Activated T-cell treated with anti-CD3 and anti-CD28 coated beads, Interleukin-2, amount 50 U/mL, for 24 hours (primary cell): Measurements from ENCODE around the gene CENPO.
"Not testable (repeated sequence)": the region's sequence is repeated elsewhere in the genome, so short reads cannot be mapped to it uniquely, and the experiment has no call there.

Experiments
- DNase-seq: peaks from one replicate; pipeline ENCODE4 v3.0.0-alpha.2; 2020
- H3K27ac Mint-ChIP-seq: 2 replicates; pipeline ENCODE4 v1.8.0; 2020; ENCODE audit warnings: mild to moderate bottlenecking, mixed read lengths
- H3K27me3 Mint-ChIP-seq: 2 replicates; pipeline ENCODE4 v1.8.0; 2020; ENCODE audit warnings: mixed read lengths
- H3K36me3 Mint-ChIP-seq: 2 replicates; pipeline ENCODE4 v1.8.0; 2020; ENCODE audit warnings: low read depth, mixed read lengths
- H3K4me1 Mint-ChIP-seq: 2 replicates; pipeline ENCODE4 v1.8.0; 2020; ENCODE audit warnings: low read depth, mixed read lengths
- H3K4me3 Mint-ChIP-seq: 2 replicates; pipeline ENCODE4 v1.8.0; 2020; ENCODE audit warnings: mild to moderate bottlenecking, moderate library complexity, mixed read lengths
- H3K9me3 Mint-ChIP-seq: 2 replicates; pipeline ENCODE4 v1.8.0; 2020; ENCODE audit warnings: mixed read lengths

Gene CENPO

DNA sequence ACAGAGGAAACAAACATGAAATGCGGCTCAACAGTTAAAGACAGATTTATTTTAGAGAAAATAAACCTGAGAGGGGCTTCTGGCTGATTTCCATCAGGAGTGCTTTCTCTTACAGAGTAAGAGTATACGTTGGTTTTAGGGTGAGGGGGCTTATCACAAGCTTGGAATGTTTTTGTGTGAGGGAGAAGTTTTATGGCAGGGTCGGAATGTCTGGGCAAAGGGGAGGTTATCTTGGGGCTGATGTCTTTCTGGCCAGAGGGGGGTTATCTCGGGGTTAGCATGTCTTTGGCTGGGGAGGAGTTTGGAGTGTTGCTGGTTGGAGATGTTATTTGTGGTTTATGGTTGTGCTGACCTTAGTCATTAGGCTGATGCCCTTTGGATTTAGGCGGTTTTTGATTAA lies 22.2 kb upstream of the CENPO start:
- Mint-ChIP-seq H3K4me1 (peaks cover 6% of the 10 kb centered on the region), H3K9me3 (no peaks in the 10 kb centered on the region), H3K27ac (no peak overlapping the region), H3K36me3 (peaks cover 36% of the 10 kb centered on the region), H3K4me3 (no peak overlapping the region), H3K27me3 (no peaks in the 10 kb centered on the region)
- no peak for DNase-seq

DNA sequence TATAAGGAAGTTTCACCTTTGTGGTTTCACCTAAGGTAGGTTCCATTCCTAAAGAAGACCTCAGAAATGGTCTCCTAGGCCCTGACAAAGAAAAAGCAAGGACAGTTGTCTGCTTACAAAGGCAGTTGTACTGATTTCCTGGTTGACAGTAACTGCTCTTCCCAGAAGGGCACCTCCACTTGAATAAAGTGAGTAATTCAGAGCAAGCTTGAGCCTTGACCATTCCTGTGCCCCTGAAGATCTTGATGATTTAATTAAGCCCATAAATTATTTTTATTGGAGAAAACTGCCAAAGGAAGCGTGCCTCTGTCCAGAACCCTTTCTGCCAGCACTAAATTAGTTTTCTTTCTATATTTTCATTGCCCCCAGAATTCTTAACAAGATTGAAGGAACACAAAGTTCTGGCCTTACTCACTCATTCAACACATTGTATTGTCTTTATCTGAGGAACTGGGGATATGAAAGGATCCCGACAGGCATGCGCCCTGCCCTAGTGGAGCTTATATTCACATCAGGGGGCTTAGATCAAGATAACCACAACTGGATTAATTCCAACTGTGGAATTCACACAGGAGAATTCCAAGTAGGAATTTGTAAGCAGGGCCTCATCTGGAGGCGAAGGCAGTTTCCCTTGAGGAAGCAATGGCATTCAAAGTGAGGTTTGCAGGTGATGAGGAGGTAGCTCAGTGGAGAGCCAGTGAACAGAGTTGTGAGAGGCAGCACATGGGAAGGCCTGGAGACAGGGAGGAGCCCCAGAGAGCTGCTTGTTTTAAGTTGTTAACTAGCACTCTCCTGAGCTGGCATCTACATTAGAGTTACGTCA lies 21.2 kb upstream of the CENPO start:
- Mint-ChIP-seq H3K9me3 (no peaks in the 10 kb centered on the region), H3K27ac (no peak overlapping the region), H3K36me3 (peaks cover 28% of the 10 kb centered on the region), H3K27me3 (no peaks in the 10 kb centered on the region), H3K4me3 (no peak overlapping the region), H3K4me1 (no peaks in the 10 kb centered on the region)
- no peak for DNase-seq

DNA sequence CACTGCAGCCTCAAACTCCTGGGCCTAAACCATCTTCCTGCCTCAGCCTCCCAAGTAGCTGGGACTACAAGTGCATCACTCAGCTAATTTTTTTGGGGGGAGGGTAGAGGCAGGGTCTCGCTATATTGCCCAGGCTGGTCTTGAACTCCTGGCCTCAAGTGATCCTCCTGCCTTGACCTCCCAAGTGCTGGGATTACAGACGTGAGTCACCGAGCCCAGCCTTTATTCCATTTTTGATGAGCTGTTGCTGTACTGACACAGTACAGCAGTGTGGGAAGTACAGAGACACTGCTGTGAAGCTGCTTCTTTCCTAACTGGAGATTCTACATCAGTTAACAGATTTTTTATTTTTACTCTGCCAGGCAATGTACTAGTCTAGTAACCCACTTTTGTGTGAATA lies 18.9 kb upstream of the CENPO start:
- no peaks in the 10 kb centered on the region for H3K27me3 Mint-ChIP-seq
- H3K4me3 Mint-ChIP-seq, result no peak overlapping the region
- H3K27ac Mint-ChIP-seq, result no peak overlapping the region
- DNase-seq, result no peak
- H3K36me3 Mint-ChIP-seq, result peaks cover 11% of the 10 kb centered on the region
- H3K4me1 Mint-ChIP-seq, result no peaks in the 10 kb centered on the region
- H3K9me3 Mint-ChIP-seq, result no peaks in the 10 kb centered on the region

DNA sequence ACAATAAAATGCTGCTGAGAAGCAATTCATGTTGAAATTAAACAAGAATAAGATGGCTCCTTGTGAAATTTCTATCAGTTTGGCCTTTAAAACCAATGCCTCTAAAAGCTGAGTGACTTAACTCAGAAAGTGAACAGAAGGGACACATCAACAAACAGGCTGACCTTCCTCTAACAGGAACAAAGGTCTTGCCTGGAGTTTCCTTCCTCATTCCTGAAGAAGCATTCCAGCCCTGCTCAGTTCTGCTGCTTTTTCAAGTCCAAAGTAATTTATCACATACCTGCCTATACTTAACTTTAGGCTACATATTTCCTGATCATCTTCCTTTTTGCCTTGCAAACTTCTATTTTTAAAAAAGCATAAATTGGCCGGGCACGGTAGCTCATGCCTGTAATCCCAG lies 14.1 kb upstream of the CENPO start:
- no peaks in the 10 kb centered on the region for H3K36me3 Mint-ChIP-seq
- H3K4me1 Mint-ChIP-seq, result no peaks in the 10 kb centered on the region
- H3K27ac Mint-ChIP-seq, result no peak overlapping the region
- H3K9me3 Mint-ChIP-seq, result no peaks in the 10 kb centered on the region
- peaks cover 7% of the 10 kb centered on the region for H3K27me3 Mint-ChIP-seq
- no peak overlapping the region for H3K4me3 Mint-ChIP-seq
- DNase-seq, result no peak

DNA sequence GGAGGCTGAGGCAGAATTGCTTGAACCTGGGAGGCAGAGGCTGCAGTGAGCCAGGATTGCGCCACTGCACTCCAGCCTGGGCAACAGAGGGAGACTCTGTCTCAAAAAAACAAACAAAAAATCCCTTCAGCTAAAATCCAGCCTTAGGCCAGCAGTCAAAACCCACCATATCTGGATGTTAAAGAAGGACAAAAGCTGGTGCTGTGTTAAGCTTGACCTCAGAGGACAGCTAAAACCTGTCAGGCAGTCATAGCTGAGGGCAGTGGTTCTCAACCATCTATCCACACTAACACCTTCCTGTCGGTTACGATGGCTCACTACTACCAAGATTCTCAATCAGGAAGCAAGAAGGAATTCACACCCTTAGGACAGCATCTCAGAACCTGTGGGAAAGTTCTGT lies 9.6 kb upstream of the CENPO start:
- Mint-ChIP-seq H3K4me3 (no peak overlapping the region), H3K27me3 (peaks cover 11% of the 10 kb centered on the region), H3K36me3 (no peaks in the 10 kb centered on the region), H3K9me3 (no peaks in the 10 kb centered on the region), H3K27ac (no peak overlapping the region), H3K4me1 (no peaks in the 10 kb centered on the region)
- no peak for DNase-seq

DNA sequence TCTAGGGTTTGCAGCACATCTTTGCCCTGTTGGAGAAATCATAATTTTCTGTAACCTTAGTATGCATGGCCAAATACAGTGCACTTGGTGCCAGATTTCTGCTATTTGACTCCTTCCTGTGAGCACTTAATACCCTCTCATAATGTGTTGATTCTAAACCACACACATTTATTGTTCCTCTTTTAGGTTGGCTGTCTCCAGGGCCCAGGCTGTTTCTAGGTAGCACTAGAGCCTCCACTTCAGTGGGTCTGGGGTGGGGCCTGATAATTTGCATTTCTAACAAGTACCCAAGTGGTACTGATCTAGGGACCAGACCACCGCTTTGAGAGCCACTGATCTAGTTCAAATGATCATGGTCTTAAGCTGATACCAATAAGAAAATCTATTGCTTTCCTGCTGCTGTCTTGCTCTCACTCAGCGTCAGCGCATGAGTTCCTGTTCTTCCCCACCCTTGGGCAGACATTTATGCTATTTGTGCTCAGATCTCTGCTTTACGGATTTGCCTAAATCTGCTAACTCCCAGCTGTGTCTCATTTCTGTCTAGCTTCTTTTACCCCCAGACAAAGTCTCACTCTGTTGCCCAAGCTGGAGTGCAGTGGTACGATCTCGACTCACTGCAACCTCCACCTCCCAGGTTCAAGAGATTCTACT lies 7.4 kb upstream of the CENPO start:
- H3K36me3 Mint-ChIP-seq, result peaks cover 17% of the 10 kb centered on the region
- no peaks in the 10 kb centered on the region for H3K9me3 Mint-ChIP-seq
- DNase-seq, result no peak
- H3K4me1 Mint-ChIP-seq, result no peaks in the 10 kb centered on the region
- peaks cover 9% of the 10 kb centered on the region for H3K27me3 Mint-ChIP-seq
- no peak overlapping the region for H3K27ac Mint-ChIP-seq
- no peak overlapping the region for H3K4me3 Mint-ChIP-seq

DNA sequence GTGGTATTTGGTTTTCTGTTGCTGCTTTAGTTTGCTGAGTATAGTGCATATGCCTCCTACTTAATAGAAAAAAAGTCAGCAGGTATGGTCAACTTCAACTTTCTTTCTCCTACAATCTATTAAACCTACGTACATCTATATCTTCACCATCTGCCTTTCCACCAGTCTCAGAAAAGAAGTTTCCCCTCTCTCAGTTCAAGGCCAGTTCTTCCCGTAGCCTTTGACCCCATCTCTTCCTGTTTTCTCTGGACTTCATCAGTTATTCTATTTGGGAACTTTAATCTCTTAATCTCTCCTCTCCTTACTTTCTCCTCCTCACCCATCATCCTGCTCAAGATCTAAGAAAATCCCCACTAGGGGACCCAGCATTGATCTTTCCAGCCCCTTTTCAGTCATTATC lies 5.7 kb upstream of the CENPO start:
- peaks cover 4% of the 10 kb centered on the region for H3K27me3 Mint-ChIP-seq
- H3K4me1 Mint-ChIP-seq, result peaks cover 7% of the 10 kb centered on the region
- no peak overlapping the region for H3K27ac Mint-ChIP-seq
- H3K9me3 Mint-ChIP-seq, result no peaks in the 10 kb centered on the region
- no peak overlapping the region for H3K4me3 Mint-ChIP-seq
- peaks cover 19% of the 10 kb centered on the region for H3K36me3 Mint-ChIP-seq
- DNase-seq, result no peak

DNA sequence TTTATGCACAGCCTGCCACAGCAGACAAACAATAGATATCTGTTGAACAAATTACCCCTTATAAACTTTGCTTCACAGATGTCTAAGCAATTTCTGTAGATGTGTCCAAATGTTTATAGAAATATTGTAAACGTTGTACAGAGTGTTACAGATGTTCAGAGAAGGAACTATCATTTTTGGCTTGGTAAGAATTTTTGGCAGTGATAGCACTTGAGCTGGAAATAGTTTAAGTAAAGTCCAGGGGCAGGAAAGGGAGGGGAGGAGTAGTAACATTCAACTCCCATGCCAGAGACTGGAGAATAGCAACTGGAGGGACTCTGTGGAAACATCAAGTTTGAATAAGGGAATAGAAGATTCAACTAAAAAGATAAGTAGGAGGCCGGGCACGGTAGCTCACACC lies 4.4 kb upstream of the CENPO start:
- peaks cover 8% of the 10 kb centered on the region for H3K4me1 Mint-ChIP-seq
- no peak for DNase-seq
- H3K27me3 Mint-ChIP-seq, result peaks cover 4% of the 10 kb centered on the region
- no peak overlapping the region for H3K27ac Mint-ChIP-seq
- peaks cover 31% of the 10 kb centered on the region for H3K36me3 Mint-ChIP-seq
- no peak overlapping the region for H3K4me3 Mint-ChIP-seq
- H3K9me3 Mint-ChIP-seq, result no peaks in the 10 kb centered on the region

DNA sequence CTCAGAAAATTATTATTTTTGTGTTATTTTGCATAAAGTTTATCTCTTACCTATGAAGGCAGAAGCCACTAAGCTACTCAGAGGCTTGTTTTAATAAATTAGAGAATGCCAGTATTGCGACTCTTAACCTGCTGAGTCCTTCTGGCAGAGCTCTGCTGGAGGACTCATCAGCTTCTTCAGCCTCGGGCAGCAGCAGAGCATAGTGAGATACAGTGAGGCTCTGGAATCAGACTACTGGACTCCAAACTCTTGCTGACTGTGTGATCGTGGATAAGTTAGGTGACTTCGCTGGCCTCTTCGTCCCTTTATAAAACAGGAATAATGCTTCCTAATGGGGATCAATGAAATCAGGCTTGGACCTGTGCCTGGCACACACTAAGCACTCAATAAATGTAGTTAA lies 1.8 kb upstream of the CENPO start:
- H3K4me1 Mint-ChIP-seq, result peaks cover 23% of the 10 kb centered on the region
- no peak for DNase-seq
- no peak overlapping the region for H3K27ac Mint-ChIP-seq
- no peaks in the 10 kb centered on the region for H3K9me3 Mint-ChIP-seq
- H3K36me3 Mint-ChIP-seq, result peaks cover 58% of the 10 kb centered on the region
- no peaks in the 10 kb centered on the region for H3K27me3 Mint-ChIP-seq
- H3K4me3 Mint-ChIP-seq, result no peak overlapping the region

DNA sequence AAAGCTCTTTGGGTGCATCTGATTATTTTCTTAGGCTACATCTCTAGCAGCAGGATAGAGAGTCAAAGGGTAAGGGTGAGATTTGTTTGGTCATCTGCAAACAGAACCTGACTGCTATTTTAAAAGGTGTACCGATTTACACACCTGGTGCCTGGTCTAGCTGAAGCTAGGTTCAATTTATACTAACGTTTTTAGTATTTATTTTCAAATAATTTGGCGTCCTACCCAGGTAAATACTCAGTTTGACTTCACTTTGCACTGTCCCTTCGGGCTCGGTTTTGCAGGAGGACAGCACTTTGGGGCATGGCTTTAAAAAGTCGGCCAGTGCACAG lies 717 bp upstream of the CENPO start:
- no peak for DNase-seq
- Mint-ChIP-seq H3K36me3 (peaks cover 68% of the 10 kb centered on the region), H3K27me3 (no peaks in the 10 kb centered on the region), H3K4me1 (peaks cover 33% of the 10 kb centered on the region), H3K4me3 (peak overlapping the region; percentile 98), H3K9me3 (no peaks in the 10 kb centered on the region), H3K27ac (peak overlapping the region; percentile 100)

DNA sequence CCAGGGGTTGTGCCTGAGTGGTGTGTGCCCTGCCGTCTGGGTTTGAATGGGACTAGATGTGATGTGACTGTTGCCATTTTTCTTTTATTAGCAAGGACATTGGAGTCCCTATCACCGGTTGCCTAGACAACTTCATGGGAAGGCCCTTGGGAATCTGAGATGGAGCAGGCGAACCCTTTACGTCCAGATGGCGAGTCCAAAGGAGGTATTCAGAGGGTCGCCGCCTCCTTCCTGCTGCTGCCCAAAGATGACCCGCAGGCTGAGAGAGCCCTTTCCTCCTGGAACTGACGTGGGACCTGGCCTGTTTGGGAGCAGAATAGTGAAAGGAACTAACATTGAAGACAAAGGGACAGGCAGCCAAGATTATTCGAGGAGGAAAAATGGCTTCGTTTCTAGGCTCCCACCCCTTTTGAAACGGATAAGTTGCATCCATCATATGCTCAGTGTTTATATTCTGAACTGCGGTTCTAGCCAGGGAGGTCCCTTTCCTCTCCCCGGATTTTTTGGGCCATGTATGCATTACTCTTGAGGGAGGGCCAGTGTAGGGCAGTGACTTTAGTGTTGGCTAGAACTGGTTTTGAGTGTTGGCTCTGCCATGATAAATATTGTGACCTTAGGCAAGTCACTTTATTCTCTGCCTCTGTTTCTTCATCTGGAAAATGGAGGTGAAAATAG lies 673 bp downstream of the CENPO start:
- Mint-ChIP-seq H3K4me3 (peak overlapping the region; percentile 98), H3K36me3 (peaks cover 80% of the 10 kb centered on the region), H3K9me3 (no peaks in the 10 kb centered on the region), H3K27ac (peak overlapping the region; percentile 100), H3K4me1 (peaks cover 40% of the 10 kb centered on the region), H3K27me3 (no peaks in the 10 kb centered on the region)
- no peak for DNase-seq

DNA sequence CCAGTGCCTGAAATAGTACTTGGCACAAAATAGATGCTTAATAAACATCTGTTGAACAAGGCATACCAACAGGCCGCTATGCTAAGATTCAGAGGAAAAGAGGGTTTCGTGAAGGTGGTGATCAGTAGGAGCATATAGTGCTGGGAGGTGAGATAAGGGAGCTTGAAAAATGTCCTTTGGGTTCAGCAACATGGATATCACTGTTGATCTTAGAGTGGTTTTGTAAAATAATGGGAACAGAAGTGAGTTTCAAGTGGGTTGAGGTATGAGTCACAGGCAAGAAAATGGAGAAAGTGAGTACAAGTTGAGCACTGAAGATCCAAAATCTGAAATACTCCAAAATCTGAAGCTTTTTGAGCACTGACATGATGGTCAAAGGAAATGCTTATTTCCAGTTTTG lies 4.4 kb downstream of the CENPO start:
- peaks cover 95% of the 10 kb centered on the region for H3K36me3 Mint-ChIP-seq
- DNase-seq, result no peak
- no peaks in the 10 kb centered on the region for H3K9me3 Mint-ChIP-seq
- H3K27me3 Mint-ChIP-seq, result no peaks in the 10 kb centered on the region
- peaks cover 32% of the 10 kb centered on the region for H3K4me1 Mint-ChIP-seq
- H3K27ac Mint-ChIP-seq, result no peak overlapping the region
- no peak overlapping the region for H3K4me3 Mint-ChIP-seq

DNA sequence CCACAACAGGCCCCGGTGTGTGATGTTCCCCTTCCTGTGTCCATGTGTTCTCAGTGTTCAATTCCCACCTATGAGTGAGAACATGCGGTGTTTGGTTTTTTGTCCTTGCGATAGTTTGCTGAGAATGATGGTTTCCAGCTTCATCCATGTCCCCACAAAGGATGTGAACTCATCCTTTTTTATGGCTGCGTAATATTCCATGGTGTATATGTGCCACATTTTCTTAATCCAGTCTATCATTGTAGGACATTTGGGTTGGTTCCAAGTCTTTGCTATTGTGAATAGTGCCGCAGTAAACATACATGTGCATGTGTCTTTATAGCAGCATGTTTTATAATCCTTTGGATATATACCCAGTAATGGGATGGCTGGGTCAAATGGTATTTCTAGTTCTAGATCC lies 7.3 kb downstream of the CENPO start:
- not testable (repeated sequence) for H3K4me3 Mint-ChIP-seq, DNase-seq, H3K27me3 Mint-ChIP-seq, H3K27ac Mint-ChIP-seq, H3K9me3 Mint-ChIP-seq
- Mint-ChIP-seq H3K36me3 (peaks cover 90% of the 10 kb centered on the region), H3K4me1 (peaks cover 20% of the 10 kb centered on the region)

DNA sequence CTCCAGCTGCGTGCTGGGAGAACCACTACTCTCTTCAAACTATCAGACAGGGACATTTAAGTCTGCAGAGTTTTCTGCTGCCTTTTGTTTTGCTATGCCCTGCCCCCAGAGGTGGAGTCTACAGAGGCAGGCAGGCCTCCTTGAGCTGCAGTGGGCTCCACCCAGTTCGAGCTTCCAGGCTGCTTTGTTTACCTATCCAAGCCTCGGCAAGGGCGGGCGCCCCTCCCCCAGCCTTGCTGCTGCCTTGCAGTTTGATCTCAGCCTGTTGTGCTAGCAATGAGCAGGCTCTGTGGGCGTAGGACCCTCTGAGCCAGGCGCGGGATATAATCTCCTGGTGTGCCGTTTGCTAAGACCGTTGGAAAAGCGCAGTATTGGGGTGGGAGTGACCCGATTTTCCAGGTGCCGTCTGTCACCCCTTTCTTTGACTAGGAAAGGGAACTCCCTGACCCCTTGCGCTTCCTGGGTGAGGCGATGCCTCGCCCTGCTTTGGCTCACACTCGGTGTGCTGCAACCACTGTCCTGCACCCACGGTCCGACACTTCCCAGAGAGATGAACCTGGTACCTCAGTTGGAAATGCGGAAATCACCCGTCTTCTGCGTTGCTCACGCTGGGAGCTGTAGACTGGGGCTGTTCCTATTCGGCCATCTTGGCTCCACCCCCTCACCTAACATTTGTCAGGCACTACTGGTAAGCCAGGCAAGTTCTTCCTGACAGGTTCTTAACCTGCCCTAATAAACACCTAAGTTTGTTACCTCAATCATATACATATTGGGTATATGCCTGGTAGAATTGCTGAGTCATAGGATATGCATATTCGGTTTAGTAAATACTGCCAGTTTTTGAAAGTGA lies 12.8 kb downstream of the CENPO start:
- not testable (repeated sequence) for DNase-seq, H3K27me3 Mint-ChIP-seq, H3K4me3 Mint-ChIP-seq, H3K9me3 Mint-ChIP-seq, H3K27ac Mint-ChIP-seq
- Mint-ChIP-seq H3K4me1 (peaks cover 21% of the 10 kb centered on the region), H3K36me3 (peaks cover 71% of the 10 kb centered on the region)
